GM12878 (cell line): Measurements from ENCODE around the gene SCN4A. TPM values are rescaled to one million over a fixed set of nuclear protein-coding genes. Genes with fewer than 3 reads are reported as not detected.

Experiments
- ATAC-seq: fragments of 200-7000 bp; cut with Tn5 transposase; 3 replicates; pipeline ENCODE4 v1.9.1; 2020; ENCODE audit warnings: mild to moderate bottlenecking, moderate library complexity
- BruUV-seq: library from RNA; stranded (reverse); fragments of 400-500 nt; replicated peaks from 2 replicates; lab custom pipeline; 2021; lab: Mats Ljungman, UMichigan
- CTCF ChIA-PET: fragments of 300-600 bp; sonication (Branson Sonifier 250); formaldehyde crosslinking; extraction: SDS; loops from one replicate; lab custom pipeline; 2021; ENCODE audit warnings: inconsistent platforms; lab: Yijun Ruan, JAX
- POLR2A ChIA-PET: fragments of 350-600 bp; formaldehyde crosslinking; extraction: SDS; loops from one replicate; lab custom pipeline; 2021; ENCODE audit warnings: inconsistent platforms; lab: Charles Lee
- RAD21 ChIA-PET: fragments of 300-600 bp; sonication (Branson Sonifier 250); formaldehyde crosslinking; loops from one replicate; lab custom pipeline; 2023; ENCODE audit warnings: antibody characterized with exemption; ENCODE audit not compliant: unreplicated experiment; lab: Charles Lee
- SMC1A ChIA-PET: fragments of 300-600 bp; sonication (Branson Sonifier 250); formaldehyde crosslinking; loops from one replicate; lab custom pipeline; 2023; ENCODE audit not compliant: unreplicated experiment, uncharacterized antibody; lab: Charles Lee
- DNase-seq: peaks from one replicate; pipeline ENCODE4 v3.0.0-alpha.2; 2011; ENCODE audit warnings: low read depth, low spot score
- FAIRE-seq: peaks from 3 replicates; lab custom pipeline; 2011; peaks lifted over from hg19 to GRCh38; lab: Jason Lieb, UNC
- H2AFZ ChIP-seq: 2 replicates; pipeline ENCODE4 v1.6.0; 2011; ENCODE audit warnings: low read depth, low read length, control low read depth; ENCODE audit not compliant: control insufficient read depth
- H3K27ac ChIP-seq: 2 replicates; pipeline ENCODE4 v1.5.1; 2011; ENCODE audit warnings: control low read depth; ENCODE audit not compliant: control insufficient read depth, insufficient read depth
- H3K27me3 ChIP-seq, 2 experiments: replicated peaks in 1 of 2; 2 replicates each; pipeline versions ENCODE4 v1.6.0 to v1.6.1; 2011; ENCODE audit warnings: low read length in 1 of 2; ENCODE audit not compliant: control insufficient read depth in 2 of 2, insufficient read depth in 2 of 2
- H3K36me3 ChIP-seq, 2 experiments: 2 replicates each; pipeline ENCODE4 v1.5.1; 2011; ENCODE audit warnings: low read length in 1 of 2; ENCODE audit not compliant: control insufficient read depth in 2 of 2, insufficient read depth in 2 of 2
- H3K4me1 ChIP-seq: 2 replicates; pipeline ENCODE4 v1.6.1; 2011; ENCODE audit warnings: mild to moderate bottlenecking, low read length, moderate library complexity, mixed read lengths; ENCODE audit not compliant: control insufficient read depth, insufficient read depth
- H3K4me2 ChIP-seq: 2 replicates; pipeline ENCODE4 v1.6.0; 2011; ENCODE audit warnings: control low read depth; ENCODE audit not compliant: control insufficient read depth, insufficient read depth
- H3K4me3 ChIP-seq: fragments of 200-600 bp; sonication (generic); 2 replicates; pipeline ENCODE4 v1.5.1; 2016
- H3K79me2 ChIP-seq: 2 replicates; pipeline ENCODE4 v1.6.0; 2011; ENCODE audit warnings: low read length; ENCODE audit not compliant: control insufficient read depth, insufficient read depth
- H3K9ac ChIP-seq: 2 replicates; pipeline ENCODE4 v1.8.0; 2011; ENCODE audit warnings: low read length, control low read depth, mixed read lengths; ENCODE audit not compliant: control insufficient read depth, insufficient read depth
- H3K9me3 ChIP-seq: replicated peaks from 3 replicates; pipeline ENCODE4 v1.5.1; 2011; ENCODE audit warnings: mild to moderate bottlenecking, low read length; ENCODE audit not compliant: control insufficient read depth, insufficient read depth
- H4K20me1 ChIP-seq: 2 replicates; pipeline ENCODE4 v1.6.0; 2011; ENCODE audit not compliant: control insufficient read depth, insufficient read depth
- ATF2 ChIP-seq: IDR thresholded peaks from 2 replicates; pipeline ENCODE4 v1.6.1; 2012; ENCODE audit warnings: low read length, inconsistent platforms
- JUNB ChIP-seq: IDR thresholded peaks from 2 replicates; pipeline ENCODE4 v1.6.1; 2016; ENCODE audit warnings: antibody characterized with exemption, mild to moderate bottlenecking
- SMARCA5 ChIP-seq: fragments of 450-650 bp; IDR thresholded peaks from 2 replicates; pipeline ENCODE4 v1.6.1; 2017; ENCODE audit warnings: mild to moderate bottlenecking
- WGBS: methylation state at CpG from one replicate; pipeline ENCODE4 v1.1.6; 2016; ENCODE audit warnings: low lambda C conversion rate; ENCODE audit not compliant: insufficient replicate concordance, insufficient coverage; ENCODE audit errors: missing lambda C conversion rate; 5-methylcytosine and 5-hydroxymethylcytosine counted together
- in situ Hi-C: fragments of 300-500 bp; cut with MboI; formaldehyde crosslinking; loops from 9 replicates; pipeline ENCODE4 v1.14.3; 2018; ENCODE audit warnings: mixed read lengths
- intact Hi-C: fragments of 100-400 bp; cut with micrococcal nuclease; formaldehyde crosslinking; loops from one replicate; pipeline ENCODE4 v1.14.2; 2022; ENCODE audit not compliant: unreplicated experiment
- polyA plus RNA-seq, 11 experiments: library from polyadenylated mRNA; depleted of rRNA in 4 of 11; unstranded in 6 of 11; stranded (reverse) in 5 of 11; fragments of >200 nt; fragmentation: Nextera tagmentation in 4 of 11; fragmentation: Illumina TruSeq in 1 of 11; extraction: Ambion mirVana in 4 of 11; extraction: Trizol in 1 of 11; gene quantifications; 1 replicate in 1 of 11; 2 replicates in 10 of 11; pipeline versions ENCODE4 v1.2.1 to v1.2.3, GENCODE V29; 2011 to 2016; ENCODE audit warnings: inconsistent platforms in 2 of 11, missing spikeins in 2 of 11, low read depth in 1 of 11
- total RNA-seq, 4 experiments: library from RNA; depleted of rRNA in 3 of 4; stranded (reverse); fragments of >200 nt in 3 of 4; fragmentation: Illumina TruSeq in 1 of 4; extraction: Trizol in 1 of 4; gene quantifications; 2 replicates each; pipeline versions ENCODE4 v1.2.1 to v1.2.3, GENCODE V29; 2013 to 2021
- TF ChIP-seq, protein P1 (sequence below): fragments of 450-650 bp; IDR thresholded peaks from 2 replicates; pipeline ENCODE4 v1.6.1; 2017; ENCODE audit warnings: mild to moderate bottlenecking, moderate library complexity
- TF ChIP-seq, protein P2 (sequence below): IDR thresholded peaks from 2 replicates; pipeline ENCODE4 v1.6.1; 2012; ENCODE audit warnings: mild to moderate bottlenecking, low read depth, low read length

SCN4A gene
- total and polyA plus RNA-seq, 10 of the 15 experiments (the other 5 are each of a cell fraction or from before 2014, with no cell fraction given): under 0.01 to 0.15 (median 0.07) TPM; not detected in 4

DNA sequence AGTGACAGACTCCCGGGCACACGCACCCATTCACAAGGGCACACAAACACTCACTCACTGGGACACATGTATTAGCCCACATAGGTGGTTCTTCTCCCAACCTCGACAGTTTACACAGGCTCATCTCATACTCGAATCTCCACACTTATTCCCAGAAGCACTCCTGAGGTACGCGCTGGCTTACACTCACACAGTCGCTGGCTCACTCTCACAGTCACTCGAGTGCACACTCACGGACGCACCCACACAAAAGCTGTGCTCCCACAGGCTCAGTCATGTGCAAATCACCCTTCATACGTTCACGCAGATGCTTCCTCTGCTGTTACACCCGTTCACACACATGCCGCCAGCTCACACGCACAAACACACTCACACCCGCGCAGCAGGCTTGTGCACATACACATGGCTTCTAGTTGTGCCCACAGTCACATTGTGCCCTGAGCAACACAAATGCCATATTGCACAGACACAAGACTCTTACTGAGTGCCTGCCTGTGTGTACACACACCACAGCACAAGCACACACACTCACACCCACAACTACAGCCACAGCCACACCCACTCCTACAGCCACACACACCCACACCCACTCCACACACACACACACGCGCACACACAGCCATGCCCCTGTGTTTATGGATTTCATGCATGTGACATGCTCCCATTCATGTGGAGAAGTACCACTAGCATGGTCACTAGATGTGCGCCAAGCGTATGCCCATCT is 17.1 kb upstream of the SCN4A start:
- ChIA-PET RAD21 (interaction anchor here (0.8 to 1.6 kb wide), 8 partner anchors 36 to 144 kb away, joined by 3 to 24 read pairs (median 4); partner anchors contain the start of gene GH1), SMC1A (interaction anchor here (0.9 to 2.5 kb wide), 9 partner anchors 25 to 144 kb away, joined by 5 to 22 read pairs (median 8); partner anchors contain the start of genes GH1 and ICAM2), CTCF (interaction anchor here (0.8 to 3.6 kb wide), 26 partner anchors 9 to 306 kb away, joined by 3 to 46 read pairs (median 5); partner anchors contain the start of genes ERN1, GH1 and ICAM2), POLR2A (interaction anchor here (0.6 to 1.6 kb wide), 2 partner anchors 32 to 70 kb away, joined by 4 to 5 read pairs; no protein-coding TSS in a partner anchor)
- in situ Hi-C loops (no loop called here), intact Hi-C loops (loop anchor here (1.0 kb wide), 1 partner anchor 70 kb away; no protein-coding TSS in a partner anchor)
- no peak overlapping the region for H3K4me3 ChIP-seq
- H3K79me2 ChIP-seq: no peaks in the 10 kb centered on the region
- no peaks in the 10 kb centered on the region for H4K20me1 ChIP-seq
- H3K27ac ChIP-seq: no peak overlapping the region
- no peaks in the 10 kb centered on the region; a peak in 3 of 4 replicates for H3K27me3 ChIP-seq
- H3K4me1 ChIP-seq: no peaks in the 10 kb centered on the region
- no peak overlapping the region for H2AFZ ChIP-seq
- DNase-seq (no peak), FAIRE-seq (no peak), ATAC-seq (no peak)
- H3K36me3 ChIP-seq: no peaks in the 10 kb centered on the region
- H3K9ac ChIP-seq: no peak overlapping the region
- no peak overlapping the region for H3K4me2 ChIP-seq
- H3K9me3 ChIP-seq: no peaks in the 10 kb centered on the region
- 67% methylated on average over 21 of the region's 21 CpGs for WGBS
- TF ChIP-seq, protein P1, sequence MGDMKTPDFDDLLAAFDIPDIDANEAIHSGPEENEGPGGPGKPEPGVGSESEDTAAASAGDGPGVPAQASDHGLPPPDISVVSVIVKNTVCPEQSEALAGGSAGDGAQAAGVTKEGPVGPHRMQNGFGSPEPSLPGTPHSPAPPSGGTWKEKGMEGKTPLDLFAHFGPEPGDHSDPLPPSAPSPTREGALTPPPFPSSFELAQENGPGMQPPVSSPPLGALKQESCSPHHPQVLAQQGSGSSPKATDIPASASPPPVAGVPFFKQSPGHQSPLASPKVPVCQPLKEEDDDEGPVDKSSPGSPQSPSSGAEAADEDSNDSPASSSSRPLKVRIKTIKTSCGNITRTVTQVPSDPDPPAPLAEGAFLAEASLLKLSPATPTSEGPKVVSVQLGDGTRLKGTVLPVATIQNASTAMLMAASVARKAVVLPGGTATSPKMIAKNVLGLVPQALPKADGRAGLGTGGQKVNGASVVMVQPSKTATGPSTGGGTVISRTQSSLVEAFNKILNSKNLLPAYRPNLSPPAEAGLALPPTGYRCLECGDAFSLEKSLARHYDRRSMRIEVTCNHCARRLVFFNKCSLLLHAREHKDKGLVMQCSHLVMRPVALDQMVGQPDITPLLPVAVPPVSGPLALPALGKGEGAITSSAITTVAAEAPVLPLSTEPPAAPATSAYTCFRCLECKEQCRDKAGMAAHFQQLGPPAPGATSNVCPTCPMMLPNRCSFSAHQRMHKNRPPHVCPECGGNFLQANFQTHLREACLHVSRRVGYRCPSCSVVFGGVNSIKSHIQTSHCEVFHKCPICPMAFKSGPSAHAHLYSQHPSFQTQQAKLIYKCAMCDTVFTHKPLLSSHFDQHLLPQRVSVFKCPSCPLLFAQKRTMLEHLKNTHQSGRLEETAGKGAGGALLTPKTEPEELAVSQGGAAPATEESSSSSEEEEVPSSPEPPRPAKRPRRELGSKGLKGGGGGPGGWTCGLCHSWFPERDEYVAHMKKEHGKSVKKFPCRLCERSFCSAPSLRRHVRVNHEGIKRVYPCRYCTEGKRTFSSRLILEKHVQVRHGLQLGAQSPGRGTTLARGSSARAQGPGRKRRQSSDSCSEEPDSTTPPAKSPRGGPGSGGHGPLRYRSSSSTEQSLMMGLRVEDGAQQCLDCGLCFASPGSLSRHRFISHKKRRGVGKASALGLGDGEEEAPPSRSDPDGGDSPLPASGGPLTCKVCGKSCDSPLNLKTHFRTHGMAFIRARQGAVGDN: no peak
- TF ChIP-seq ATF2 (no peak), JUNB (no peak), SMARCA5 (no peak)
- TF ChIP-seq, protein P2, sequence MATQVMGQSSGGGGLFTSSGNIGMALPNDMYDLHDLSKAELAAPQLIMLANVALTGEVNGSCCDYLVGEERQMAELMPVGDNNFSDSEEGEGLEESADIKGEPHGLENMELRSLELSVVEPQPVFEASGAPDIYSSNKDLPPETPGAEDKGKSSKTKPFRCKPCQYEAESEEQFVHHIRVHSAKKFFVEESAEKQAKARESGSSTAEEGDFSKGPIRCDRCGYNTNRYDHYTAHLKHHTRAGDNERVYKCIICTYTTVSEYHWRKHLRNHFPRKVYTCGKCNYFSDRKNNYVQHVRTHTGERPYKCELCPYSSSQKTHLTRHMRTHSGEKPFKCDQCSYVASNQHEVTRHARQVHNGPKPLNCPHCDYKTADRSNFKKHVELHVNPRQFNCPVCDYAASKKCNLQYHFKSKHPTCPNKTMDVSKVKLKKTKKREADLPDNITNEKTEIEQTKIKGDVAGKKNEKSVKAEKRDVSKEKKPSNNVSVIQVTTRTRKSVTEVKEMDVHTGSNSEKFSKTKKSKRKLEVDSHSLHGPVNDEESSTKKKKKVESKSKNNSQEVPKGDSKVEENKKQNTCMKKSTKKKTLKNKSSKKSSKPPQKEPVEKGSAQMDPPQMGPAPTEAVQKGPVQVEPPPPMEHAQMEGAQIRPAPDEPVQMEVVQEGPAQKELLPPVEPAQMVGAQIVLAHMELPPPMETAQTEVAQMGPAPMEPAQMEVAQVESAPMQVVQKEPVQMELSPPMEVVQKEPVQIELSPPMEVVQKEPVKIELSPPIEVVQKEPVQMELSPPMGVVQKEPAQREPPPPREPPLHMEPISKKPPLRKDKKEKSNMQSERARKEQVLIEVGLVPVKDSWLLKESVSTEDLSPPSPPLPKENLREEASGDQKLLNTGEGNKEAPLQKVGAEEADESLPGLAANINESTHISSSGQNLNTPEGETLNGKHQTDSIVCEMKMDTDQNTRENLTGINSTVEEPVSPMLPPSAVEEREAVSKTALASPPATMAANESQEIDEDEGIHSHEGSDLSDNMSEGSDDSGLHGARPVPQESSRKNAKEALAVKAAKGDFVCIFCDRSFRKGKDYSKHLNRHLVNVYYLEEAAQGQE: no peak
- TF ChIP-seq, all 136 proteins: peak for 0
- BruUV-seq: no TSS peak
